ENCODE results near the gene ACBD6. TPM values are rescaled to one million over a fixed set of nuclear protein-coding genes. Genes with fewer than 3 reads are reported as not detected.

Gene ACBD6
- total RNA-seq, 4 donors from 2014 or later = 31.3 to 43.1 (median 36.9) TPM

GRCh38 chr1:180299479-180300221, 202.7 kb downstream of the ACBD6 start:
- no peak overlapping the region for H3K4me3 ChIP-seq (ENCODE audit: low read depth, poor library complexity, severe bottlenecking)
- intact Hi-C loops (cut with DNase I; ENCODE audit: low total_unique reads) = no loop called here
- 87 to 88% methylated on average over 7 of the region's 7 CpGs for WGBS, 2 donors
- TF ChIP-seq POLR2A (IDR thresholded peaks at IDR 0.05) (no peak), CTCF (IDR thresholded peaks at IDR 0.05) (no peak)
- no peak for DNase-seq (ENCODE audit: low spot score in 2 of 2)

- intact Hi-C loops (cut with DNase I; ENCODE audit: low total_unique reads) = no loop called here
- no peak for DNase-seq (ENCODE audit: low spot score in 2 of 2)
- TF ChIP-seq POLR2A (IDR thresholded peaks at IDR 0.05) (no peak), CTCF (IDR thresholded peaks at IDR 0.05) (no peak)
- no peak overlapping the region for H3K4me3 ChIP-seq (ENCODE audit: low read depth, poor library complexity, severe bottlenecking)
- WGBS, 2 donors = 79 to 88% methylated on average over 1 of the region's 1 CpG
These were observed 206.4 kb downstream of the ACBD6 start for GRCh38 chr1:180295999-180296398.

- intact Hi-C loops (cut with DNase I; ENCODE audit: low total_unique reads) = no loop called here
These were observed 207.7 kb downstream of the ACBD6 start for GRCh38 chr1:180294711-180295110.

GRCh38 chr1:180291004-180291403, 211.4 kb downstream of the ACBD6 start:
- 82 to 83% methylated on average over 1 of the region's 1 CpG for WGBS, 2 donors
- intact Hi-C loops (cut with DNase I; ENCODE audit: low total_unique reads) = no loop called here
- no peak overlapping the region for H3K4me3 ChIP-seq (ENCODE audit: low read depth, poor library complexity, severe bottlenecking)
- DNase-seq (ENCODE audit: low spot score in 2 of 2) = no peak
- TF ChIP-seq POLR2A (IDR thresholded peaks at IDR 0.05) = no peak
- TF ChIP-seq CTCF (IDR thresholded peaks at IDR 0.05) = no peak

More at GRCh38 chr1:180294711-180295110, 207.7 kb downstream of the ACBD6 start:
- no peak overlapping the region for H3K4me3 ChIP-seq (ENCODE audit: low read depth, poor library complexity, severe bottlenecking)
- WGBS, 2 donors = 96 to 100% methylated on average over 2 of the region's 2 CpGs
- TF ChIP-seq POLR2A (IDR thresholded peaks at IDR 0.05) (no peak), CTCF (IDR thresholded peaks at IDR 0.05) (no peak)
- DNase-seq (ENCODE audit: low spot score in 2 of 2) = no peak

GRCh38 chr1:180290265-180291001, 211.9 kb downstream of the ACBD6 start:
- 92 to 94% methylated on average over 6 of the region's 6 CpGs for WGBS, 2 donors
- intact Hi-C loops (cut with DNase I; ENCODE audit: low total_unique reads) = no loop called here
- TF ChIP-seq POLR2A (IDR thresholded peaks at IDR 0.05) (no peak), CTCF (IDR thresholded peaks at IDR 0.05) (no peak)
- H3K4me3 ChIP-seq (ENCODE audit: low read depth, poor library complexity, severe bottlenecking) = no peak overlapping the region
- DNase-seq (ENCODE audit: low spot score in 2 of 2) = no peak

All from lower leg skin (tissue), 4 donors.